Measurements from ENCODE around the gene STPG1. TPM values are rescaled to one million over a fixed set of nuclear protein-coding genes. Genes with fewer than 3 reads are reported as not detected.

Gene STPG1
- total RNA-seq, 1 experiment from 2014 or later, result 14.9 TPM

DNA sequence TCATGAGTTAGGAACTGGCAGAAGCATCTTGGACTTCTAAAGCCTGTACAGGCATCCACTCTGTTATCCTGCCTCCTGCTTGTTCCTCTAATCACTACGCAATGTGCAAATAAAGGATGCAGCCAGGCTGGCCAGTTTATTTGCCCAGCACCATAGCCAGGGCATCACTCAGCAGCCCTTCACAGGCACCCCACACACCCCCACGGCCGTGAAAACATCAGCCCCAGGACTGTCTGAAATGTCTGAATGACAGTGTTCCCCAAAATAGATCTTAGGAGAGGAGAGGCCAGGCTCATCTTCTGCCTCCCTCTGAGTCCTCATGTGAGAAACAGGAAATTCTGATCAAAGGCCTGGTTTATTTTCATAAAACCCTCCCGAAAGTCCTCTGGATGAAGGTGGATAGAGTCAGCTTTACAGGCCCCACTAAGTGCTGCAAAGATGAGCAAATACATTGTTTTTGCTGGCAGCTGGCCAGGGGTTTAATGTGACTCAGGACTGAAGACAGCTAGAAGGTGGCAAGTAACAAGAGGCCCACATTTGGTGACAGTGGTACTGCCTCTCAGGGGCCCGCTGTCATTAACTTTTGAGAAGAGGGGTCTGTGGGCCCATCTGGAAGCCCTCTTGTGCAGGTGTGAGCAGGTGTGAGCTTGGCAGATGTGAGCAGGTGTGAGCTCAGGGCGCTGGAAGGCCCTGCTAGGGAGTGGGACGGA lies 61.5 kb downstream of the STPG1 start:
- no peaks in the 10 kb centered on the region for H3K27me3 ChIP-seq (ENCODE audit: low read length)
- H3F3A ChIP-seq (ENCODE audit: low read length, unreplicated experiment), result no peaks in the 10 kb centered on the region
- POLR2A ChIA-PET (ENCODE audit: unreplicated experiment), result no interaction called here
- TF ChIP-seq, protein P1, sequence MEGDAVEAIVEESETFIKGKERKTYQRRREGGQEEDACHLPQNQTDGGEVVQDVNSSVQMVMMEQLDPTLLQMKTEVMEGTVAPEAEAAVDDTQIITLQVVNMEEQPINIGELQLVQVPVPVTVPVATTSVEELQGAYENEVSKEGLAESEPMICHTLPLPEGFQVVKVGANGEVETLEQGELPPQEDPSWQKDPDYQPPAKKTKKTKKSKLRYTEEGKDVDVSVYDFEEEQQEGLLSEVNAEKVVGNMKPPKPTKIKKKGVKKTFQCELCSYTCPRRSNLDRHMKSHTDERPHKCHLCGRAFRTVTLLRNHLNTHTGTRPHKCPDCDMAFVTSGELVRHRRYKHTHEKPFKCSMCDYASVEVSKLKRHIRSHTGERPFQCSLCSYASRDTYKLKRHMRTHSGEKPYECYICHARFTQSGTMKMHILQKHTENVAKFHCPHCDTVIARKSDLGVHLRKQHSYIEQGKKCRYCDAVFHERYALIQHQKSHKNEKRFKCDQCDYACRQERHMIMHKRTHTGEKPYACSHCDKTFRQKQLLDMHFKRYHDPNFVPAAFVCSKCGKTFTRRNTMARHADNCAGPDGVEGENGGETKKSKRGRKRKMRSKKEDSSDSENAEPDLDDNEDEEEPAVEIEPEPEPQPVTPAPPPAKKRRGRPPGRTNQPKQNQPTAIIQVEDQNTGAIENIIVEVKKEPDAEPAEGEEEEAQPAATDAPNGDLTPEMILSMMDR (conservative IDR thresholded peaks at IDR 0.05; ENCODE audit: low read depth, low read length), result no peak
- no peak for TF ChIP-seq EZH2phosphoT487 (IDR thresholded peaks at IDR 0.05; ENCODE audit: borderline replicate concordance, low read length)
- no peak for TF ChIP-seq EZH2 (IDR thresholded peaks at IDR 0.05; ENCODE audit: low read length, unreplicated experiment)
- H3K79me2 ChIP-seq (ENCODE audit: low read length), result no peaks in the 10 kb centered on the region
- H3K4me1 ChIP-seq (ENCODE audit: insufficient read depth, low read length), result peaks cover 28% of the 10 kb centered on the region
- no peak overlapping the region for H3K4me2 ChIP-seq (ENCODE audit: low read length)
- no TSS peak for BruUV-seq (replicated peaks)
- H3K9me2 ChIP-seq (replicated peaks; ENCODE audit: low read length), result no peaks in the 10 kb centered on the region
- peak; percentile 48 for ATAC-seq
- intact Hi-C loops (cut with micrococcal nuclease), result no loop called here
- H3K9ac ChIP-seq (ENCODE audit: low read length), result no peak overlapping the region
- CTCF ChIA-PET, result interaction anchor here (0.5 kb wide), 1 partner anchor 151 kb away, joined by 3 read pairs; no protein-coding TSS in a partner anchor
- H3K27ac ChIP-seq (ENCODE audit: low read length), result no peak overlapping the region
- H2AFZ ChIP-seq (ENCODE audit: low read length), result no peak overlapping the region
- H3K36me3 ChIP-seq (ENCODE audit: low read depth, low read length), result no peaks in the 10 kb centered on the region
- no peaks in the 10 kb centered on the region for H3K9me3 ChIP-seq (ENCODE audit: low read length)
- H4K20me1 ChIP-seq (ENCODE audit: low read length), result no peaks in the 10 kb centered on the region
- peak; percentile 77 for DNase-seq
- no peak overlapping the region for H3K4me3 ChIP-seq (ENCODE audit: low read length)

GRCh38 chr1:24351247-24351646 lies 62.3 kb downstream of the STPG1 start:
- no peaks in the 10 kb centered on the region for H3F3A ChIP-seq (ENCODE audit: low read length, unreplicated experiment)
- ATAC-seq (no peak), DNase-seq (no peak)
- H3K36me3 ChIP-seq (ENCODE audit: low read depth, low read length), result no peaks in the 10 kb centered on the region
- no peaks in the 10 kb centered on the region for H3K9me3 ChIP-seq (ENCODE audit: low read length)
- ChIA-PET POLR2A (ENCODE audit: unreplicated experiment) (no interaction called here), CTCF (no interaction called here)
- intact Hi-C loops (cut with micrococcal nuclease), result no loop called here
- H3K4me3 ChIP-seq (ENCODE audit: low read length), result no peak overlapping the region
- H3K4me2 ChIP-seq (ENCODE audit: low read length), result no peak overlapping the region
- no peaks in the 10 kb centered on the region for H4K20me1 ChIP-seq (ENCODE audit: low read length)
- H3K27ac ChIP-seq (ENCODE audit: low read length), result no peak overlapping the region
- H3K79me2 ChIP-seq (ENCODE audit: low read length), result no peaks in the 10 kb centered on the region
- no peak for TF ChIP-seq EZH2 (IDR thresholded peaks at IDR 0.05; ENCODE audit: low read length, unreplicated experiment)
- TF ChIP-seq EZH2phosphoT487 (IDR thresholded peaks at IDR 0.05; ENCODE audit: borderline replicate concordance, low read length), result no peak
- TF ChIP-seq, protein P1 (conservative IDR thresholded peaks at IDR 0.05; ENCODE audit: low read depth, low read length), result no peak
- no peaks in the 10 kb centered on the region for H3K27me3 ChIP-seq (ENCODE audit: low read length)
- no peaks in the 10 kb centered on the region for H3K9me2 ChIP-seq (replicated peaks; ENCODE audit: low read length)
- H3K9ac ChIP-seq (ENCODE audit: low read length), result no peak overlapping the region
- peaks cover 28% of the 10 kb centered on the region for H3K4me1 ChIP-seq (ENCODE audit: insufficient read depth, low read length)
- no TSS peak for BruUV-seq (replicated peaks)
- H2AFZ ChIP-seq (ENCODE audit: low read length), result no peak overlapping the region

DNA sequence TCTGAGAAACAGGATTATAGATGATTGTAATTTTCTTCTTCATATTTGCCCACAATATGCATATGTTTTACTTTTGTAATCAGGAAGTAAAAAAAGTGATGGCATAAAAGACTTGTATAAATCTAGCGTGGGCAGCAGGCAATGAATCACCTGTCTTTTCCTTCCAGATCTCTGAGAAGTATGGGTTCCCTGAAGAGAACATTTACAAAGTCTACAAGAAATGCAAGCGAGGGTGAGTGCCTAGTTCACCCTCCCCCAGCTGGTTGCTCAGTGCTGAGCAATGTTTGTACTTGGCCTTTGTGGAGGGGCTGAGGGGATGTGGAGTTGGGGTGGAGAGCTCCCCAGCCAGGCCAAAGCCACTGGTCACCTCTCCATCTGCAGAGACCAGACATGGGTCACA lies 63.7 kb downstream of the STPG1 start:
- no peak for TF ChIP-seq EZH2phosphoT487 (IDR thresholded peaks at IDR 0.05; ENCODE audit: borderline replicate concordance, low read length)
- TF ChIP-seq EZH2 (IDR thresholded peaks at IDR 0.05; ENCODE audit: low read length, unreplicated experiment), result no peak
- TF ChIP-seq, protein P1 (conservative IDR thresholded peaks at IDR 0.05; ENCODE audit: low read depth, low read length), result no peak
- H3K4me2 ChIP-seq (ENCODE audit: low read length), result peak overlapping the region; percentile 24; the same call in 1 of the 2 replicates
- H3K9ac ChIP-seq (ENCODE audit: low read length), result no peak overlapping the region
- H3K4me1 ChIP-seq (ENCODE audit: insufficient read depth, low read length), result peaks cover 28% of the 10 kb centered on the region
- H3K79me2 ChIP-seq (ENCODE audit: low read length), result no peaks in the 10 kb centered on the region
- DNase-seq (peak; percentile 58), ATAC-seq (peak; percentile 69)
- no peaks in the 10 kb centered on the region for H3K36me3 ChIP-seq (ENCODE audit: low read depth, low read length)
- H3K4me3 ChIP-seq (ENCODE audit: low read length), result no peak overlapping the region
- BruUV-seq (replicated peaks), result no TSS peak
- intact Hi-C loops (cut with micrococcal nuclease), result no loop called here
- no peaks in the 10 kb centered on the region for H3F3A ChIP-seq (ENCODE audit: low read length, unreplicated experiment)
- POLR2A ChIA-PET (ENCODE audit: unreplicated experiment), result no interaction called here
- H4K20me1 ChIP-seq (ENCODE audit: low read length), result no peaks in the 10 kb centered on the region
- H2AFZ ChIP-seq (ENCODE audit: low read length), result no peak overlapping the region
- no peaks in the 10 kb centered on the region for H3K27me3 ChIP-seq (ENCODE audit: low read length)
- H3K9me3 ChIP-seq (ENCODE audit: low read length), result no peaks in the 10 kb centered on the region
- no peaks in the 10 kb centered on the region for H3K9me2 ChIP-seq (replicated peaks; ENCODE audit: low read length)
- H3K27ac ChIP-seq (ENCODE audit: low read length), result peak overlapping the region; percentile 42
- CTCF ChIA-PET, result no interaction called here
